HepG2 (cell line): Measurements from ENCODE around the gene MISFA. TPM values are rescaled to one million over a fixed set of nuclear protein-coding genes. Genes with fewer than 3 reads are reported as not detected.

Source experiments
- ATAC-seq: fragments of 200-7000 bp; cut with Tn5 transposase; 3 replicates; pipeline ENCODE4 v1.9.1; 2020; ENCODE audit warnings: mild to moderate bottlenecking, moderate library complexity
- BruUV-seq: library from RNA; stranded (reverse); fragments of 400-500 nt; replicated peaks from 2 replicates; lab custom pipeline; 2021; lab: Mats Ljungman, UMichigan
- CTCF ChIA-PET: fragments of 300-600 bp; formaldehyde crosslinking; extraction: SDS; loops from one replicate; lab custom pipeline; 2021; ENCODE audit warnings: low total read pairs, inconsistent platforms, low intra/inter-chr PET ratio; lab: Yijun Ruan, JAX
- POLR2A ChIA-PET: fragments of 350-600 bp; sonication (Branson Sonifier 250); formaldehyde crosslinking; loops from one replicate; lab custom pipeline; 2020; ENCODE audit warnings: antibody characterized with exemption, inconsistent platforms; lab: Yijun Ruan, JAX
- DNase-seq: peaks from one replicate; pipeline ENCODE4 v3.0.0-alpha.2; 2015; ENCODE audit warnings: low spot score
- FAIRE-seq: peaks from 3 replicates; lab custom pipeline; 2011; peaks lifted over from hg19 to GRCh38; lab: Jason Lieb, UNC
- H2AFZ ChIP-seq: one replicate; pipeline ENCODE4 v1.6.1; 2011; ENCODE audit warnings: low read length, inconsistent platforms
- H3K27ac ChIP-seq: fragments of 300-600 bp; 3 replicates; pipeline ENCODE4 v1.8.0; 2011; ENCODE audit warnings: mixed run types, mild to moderate bottlenecking, mixed read lengths, low read length, inconsistent platforms; ENCODE audit not compliant: insufficient read depth; ENCODE audit errors: extremely low read length
- H3K27me3 ChIP-seq, 2 experiments: fragments of 200-600 bp in 1 of 2; 2 replicates in 1 of 2; 3 replicates in 1 of 2; pipeline versions ENCODE4 v1.6.0 to v1.8.0; 2011; ENCODE audit warnings: low read length in 2 of 2, mild to moderate bottlenecking in 2 of 2, moderate library complexity in 2 of 2, inconsistent platforms in 1 of 2; ENCODE audit not compliant: insufficient read depth in 2 of 2, control insufficient read depth in 1 of 2
- H3K36me3 ChIP-seq, 2 experiments: fragments of 200-600 bp in 1 of 2; replicated peaks in 1 of 2; 2 replicates in 1 of 2; 3 replicates in 1 of 2; pipeline versions ENCODE4 v1.5.1 to v1.8.0; 2011; ENCODE audit warnings: low read length in 2 of 2, inconsistent platforms in 1 of 2; ENCODE audit not compliant: insufficient read depth in 2 of 2, control insufficient read depth in 1 of 2
- H3K4me1 ChIP-seq: 2 replicates; pipeline ENCODE4 v1.5.1; 2012; ENCODE audit warnings: low read length, inconsistent platforms; ENCODE audit not compliant: insufficient read depth
- H3K4me2 ChIP-seq: 2 replicates; pipeline ENCODE4 v1.6.0; 2011; ENCODE audit warnings: low read depth, low read length, inconsistent platforms
- H3K4me3 ChIP-seq, 3 experiments: fragments of 200-600 bp in 1 of 3; sonication (generic), shearing (Covaris generic) in 1 of 3; replicated peaks in 1 of 3; 2 replicates each; pipeline ENCODE4 v1.5.1; 2011 to 2016; ENCODE audit warnings: low read length in 3 of 3, inconsistent platforms in 2 of 3, low read depth in 2 of 3, mild to moderate bottlenecking in 2 of 3, control low read depth in 1 of 3, mixed read lengths in 1 of 3; ENCODE audit not compliant: insufficient read depth in 1 of 3
- H3K79me2 ChIP-seq: one replicate; pipeline ENCODE4 v1.6.1; 2011; ENCODE audit warnings: low read length, inconsistent platforms; ENCODE audit not compliant: insufficient read depth
- H3K9ac ChIP-seq: 2 replicates; pipeline ENCODE4 v1.6.0; 2011; ENCODE audit warnings: mild to moderate bottlenecking, low read depth, low read length, inconsistent platforms; ENCODE audit not compliant: insufficient read depth
- H3K9me3 ChIP-seq: 2 replicates; pipeline ENCODE4 v1.5.1; 2012; ENCODE audit warnings: mild to moderate bottlenecking, low read length
- H4K20me1 ChIP-seq: 2 replicates; pipeline ENCODE4 v1.6.0; 2011; ENCODE audit warnings: inconsistent platforms, mild to moderate bottlenecking, low read length, moderate library complexity; ENCODE audit not compliant: insufficient read depth
- ERF ChIP-seq: IDR thresholded peaks from 2 replicates; pipeline ENCODE4 v1.6.1; 2018; ENCODE audit warnings: missing biosample characterization, missing genetic modification reagents
- FOXA3 ChIP-seq: IDR thresholded peaks from 2 replicates; pipeline ENCODE4 v1.6.1; 2016; ENCODE audit warnings: missing genetic modification reagents, missing compliant biosample characterization
- GATA4 ChIP-seq: sonication (generic); IDR thresholded peaks from 2 replicates; pipeline ENCODE4 v1.6.1; 2016; ENCODE audit warnings: antibody characterized with exemption, low read depth, borderline replicate concordance
- KLF12 ChIP-seq: sonication (generic); formaldehyde crosslinking; IDR thresholded peaks from 2 replicates; pipeline ENCODE4 v1.4.0; 2020; ENCODE audit warnings: missing genetic modification reagents, borderline replicate concordance
- MEIS1 ChIP-seq: sonication (generic); formaldehyde crosslinking; IDR thresholded peaks from 2 replicates; pipeline ENCODE4 v1.9.0; 2021; ENCODE audit warnings: mild to moderate bottlenecking, missing genetic modification reagents, moderate library complexity, borderline replicate concordance
- PBX3 ChIP-seq: sonication (generic); formaldehyde crosslinking; IDR thresholded peaks from 2 replicates; pipeline ENCODE4 v1.8.1; 2023; ENCODE audit warnings: missing genetic modification reagents, inconsistent platforms, borderline replicate concordance
- RCOR2 ChIP-seq: IDR thresholded peaks from 2 replicates; pipeline ENCODE4 v1.6.1; 2016; ENCODE audit warnings: missing biosample characterization, missing genetic modification reagents
- ZFP36 ChIP-seq: fragments of 150-350 bp; IDR thresholded peaks from 2 replicates; pipeline ENCODE4 v1.6.1; 2018; ENCODE audit warnings: borderline replicate concordance, low read length, low read depth; ENCODE audit not compliant: partially characterized antibody
- ZNF263 ChIP-seq: sonication (generic); formaldehyde crosslinking; IDR thresholded peaks from 2 replicates; pipeline ENCODE4 v1.4.0; 2020; ENCODE audit warnings: missing genetic modification reagents
- ZNF670 ChIP-seq: sonication (generic); formaldehyde crosslinking; IDR thresholded peaks from 2 replicates; pipeline ENCODE4 v1.8.0; 2022; ENCODE audit warnings: mild to moderate bottlenecking, missing genetic modification reagents, borderline replicate concordance
- ZNF776 ChIP-seq: sonication (generic); formaldehyde crosslinking; IDR thresholded peaks from 2 replicates; pipeline ENCODE4 v1.4.0; 2020; ENCODE audit warnings: mild to moderate bottlenecking, missing genetic modification reagents
- WGBS: methylation state at CpG from one replicate; pipeline ENCODE4 v1.1.6; 2017; ENCODE audit warnings: low lambda C conversion rate; 5-methylcytosine and 5-hydroxymethylcytosine counted together
- in situ Hi-C: cut with HindIII; loops from 2 replicates; pipeline ENCODE4 v1.10.0; 2017; ENCODE audit warnings: low pct_unique_long_range_greater_than_20kb; ENCODE audit not compliant: extremely low pct_ligation_motif_present
- intact Hi-C: fragments of 100-400 bp; cut with micrococcal nuclease; formaldehyde crosslinking; loops from one replicate; pipeline ENCODE4 v1.10.0; 2022; ENCODE audit not compliant: unreplicated experiment
- polyA plus RNA-seq, 8 experiments: library from polyadenylated mRNA; depleted of rRNA in 3 of 8; stranded (reverse) in 7 of 8; unstranded in 1 of 8; fragments of >200 nt; fragmentation: Illumina TruSeq in 4 of 8; extraction: Trizol in 4 of 8; gene quantifications; 2 replicates each; pipeline versions ENCODE4 v1.2.1 to v1.2.3, GENCODE V29; 2011 to 2016; ENCODE audit warnings: low read depth in 4 of 8, missing spikeins in 1 of 8, mixed read lengths in 1 of 8; ENCODE audit not compliant: insufficient read depth in 1 of 8
- total RNA-seq, 5 experiments: library from RNA; depleted of rRNA; stranded (reverse); fragments of >200 nt; fragmentation: Illumina TruSeq; extraction: Trizol; gene quantifications; 2 replicates each; pipeline ENCODE4 v1.2.3, GENCODE V29; 2016; ENCODE audit warnings: low read depth in 1 of 5
- TF ChIP-seq, protein P1 (sequence below), 2 experiments: fragments of 450-650 bp in 1 of 2; sonication (generic) in 1 of 2; formaldehyde crosslinking in 1 of 2; IDR thresholded peaks; 2 replicates each; pipeline versions ENCODE4 v1.6.1 to v1.8.0; 2016 to 2022; ENCODE audit warnings: antibody characterized with exemption in 1 of 2, mild to moderate bottlenecking in 1 of 2, missing genetic modification reagents in 1 of 2
- TF ChIP-seq, protein P2 (sequence below): sonication (generic); formaldehyde crosslinking; conservative IDR thresholded peaks from 2 replicates; pipeline ENCODE4 v1.4.0; 2020; ENCODE audit warnings: missing genetic modification reagents

Gene MISFA
- total and polyA plus RNA-seq, 2 of the 13 experiments (the other 11 are each of a cell fraction or from before 2014, with no cell fraction given) = 1.4 to 5.4 TPM

GRCh38 chr11:18580113-18580766, 19.3 kb upstream of the MISFA start:
- in situ Hi-C loops = no loop called here
- 85% methylated on average over 2 of the region's 2 CpGs for WGBS

More at GRCh38 chr11:18580113-18580766, 19.3 kb upstream of the MISFA start:
- no peaks in the 10 kb centered on the region; a peak in 1 of 5 replicates for H3K36me3 ChIP-seq
- no peaks in the 10 kb centered on the region for H3K79me2 ChIP-seq
- ChIA-PET POLR2A (interaction anchor here (2.2 kb wide), 1 partner anchor 8 kb away, joined by 18 read pairs; the partner anchor contains the start of gene UEVLD), CTCF (no interaction called here)
- H3K27ac ChIP-seq = peak overlapping the region; percentile 79
- no peaks in the 10 kb centered on the region for H3K9me3 ChIP-seq
- H3K9ac ChIP-seq = no peak overlapping the region
- no peak overlapping the region for H3K4me2 ChIP-seq
- intact Hi-C loops = no loop called here
- peaks cover 55% of the 10 kb centered on the region for H3K4me1 ChIP-seq
- H4K20me1 ChIP-seq = no peaks in the 10 kb centered on the region
- TF ChIP-seq ZNF670 (CRISPR knock-in tag) (no peak), ZFP36 (no peak), PBX3 (no peak), ZNF263 (no peak), ERF (no peak), KLF12 (no peak), ZNF776 (CRISPR knock-in tag) (no peak), RCOR2 (no peak), GATA4 (no peak), MEIS1 (CRISPR knock-in tag) (no peak), FOXA3 (CRISPR knock-in tag) (no peak)
- TF ChIP-seq, protein P1, sequence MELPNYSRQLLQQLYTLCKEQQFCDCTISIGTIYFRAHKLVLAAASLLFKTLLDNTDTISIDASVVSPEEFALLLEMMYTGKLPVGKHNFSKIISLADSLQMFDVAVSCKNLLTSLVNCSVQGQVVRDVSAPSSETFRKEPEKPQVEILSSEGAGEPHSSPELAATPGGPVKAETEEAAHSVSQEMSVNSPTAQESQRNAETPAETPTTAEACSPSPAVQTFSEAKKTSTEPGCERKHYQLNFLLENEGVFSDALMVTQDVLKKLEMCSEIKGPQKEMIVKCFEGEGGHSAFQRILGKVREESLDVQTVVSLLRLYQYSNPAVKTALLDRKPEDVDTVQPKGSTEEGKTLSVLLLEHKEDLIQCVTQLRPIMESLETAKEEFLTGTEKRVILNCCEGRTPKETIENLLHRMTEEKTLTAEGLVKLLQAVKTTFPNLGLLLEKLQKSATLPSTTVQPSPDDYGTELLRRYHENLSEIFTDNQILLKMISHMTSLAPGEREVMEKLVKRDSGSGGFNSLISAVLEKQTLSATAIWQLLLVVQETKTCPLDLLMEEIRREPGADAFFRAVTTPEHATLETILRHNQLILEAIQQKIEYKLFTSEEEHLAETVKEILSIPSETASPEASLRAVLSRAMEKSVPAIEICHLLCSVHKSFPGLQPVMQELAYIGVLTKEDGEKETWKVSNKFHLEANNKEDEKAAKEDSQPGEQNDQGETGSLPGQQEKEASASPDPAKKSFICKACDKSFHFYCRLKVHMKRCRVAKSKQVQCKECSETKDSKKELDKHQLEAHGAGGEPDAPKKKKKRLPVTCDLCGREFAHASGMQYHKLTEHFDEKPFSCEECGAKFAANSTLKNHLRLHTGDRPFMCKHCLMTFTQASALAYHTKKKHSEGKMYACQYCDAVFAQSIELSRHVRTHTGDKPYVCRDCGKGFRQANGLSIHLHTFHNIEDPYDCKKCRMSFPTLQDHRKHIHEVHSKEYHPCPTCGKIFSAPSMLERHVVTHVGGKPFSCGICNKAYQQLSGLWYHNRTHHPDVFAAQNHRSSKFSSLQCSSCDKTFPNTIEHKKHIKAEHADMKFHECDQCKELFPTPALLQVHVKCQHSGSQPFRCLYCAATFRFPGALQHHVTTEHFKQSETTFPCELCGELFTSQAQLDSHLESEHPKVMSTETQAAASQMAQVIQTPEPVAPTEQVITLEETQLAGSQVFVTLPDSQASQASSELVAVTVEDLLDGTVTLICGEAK (IDR thresholded peaks at IDR 0.05) = no peak
- TF ChIP-seq, protein P1 (CRISPR knock-in tag; IDR thresholded peaks at IDR 0.05) = no peak
- TF ChIP-seq, protein P2, sequence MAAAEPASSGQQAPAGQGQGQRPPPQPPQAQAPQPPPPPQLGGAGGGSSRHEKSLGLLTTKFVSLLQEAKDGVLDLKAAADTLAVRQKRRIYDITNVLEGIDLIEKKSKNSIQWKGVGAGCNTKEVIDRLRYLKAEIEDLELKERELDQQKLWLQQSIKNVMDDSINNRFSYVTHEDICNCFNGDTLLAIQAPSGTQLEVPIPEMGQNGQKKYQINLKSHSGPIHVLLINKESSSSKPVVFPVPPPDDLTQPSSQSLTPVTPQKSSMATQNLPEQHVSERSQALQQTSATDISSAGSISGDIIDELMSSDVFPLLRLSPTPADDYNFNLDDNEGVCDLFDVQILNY = no peak
- no peak for DNase-seq
- H3K4me3 ChIP-seq = no peak overlapping the region
- no peak for FAIRE-seq
- no TSS peak for BruUV-seq
- ATAC-seq = no peak
- H2AFZ ChIP-seq = no peak overlapping the region
- H3K27me3 ChIP-seq = no peaks in the 10 kb centered on the region
